Measurements from ENCODE around the gene LUC7L3. TPM values are rescaled to one million over a fixed set of nuclear protein-coding genes. Genes with fewer than 3 reads are reported as not detected.

LUC7L3 gene
- total RNA-seq, 2 donors from 2014 or later: 90.0 to 110 TPM

DNA sequence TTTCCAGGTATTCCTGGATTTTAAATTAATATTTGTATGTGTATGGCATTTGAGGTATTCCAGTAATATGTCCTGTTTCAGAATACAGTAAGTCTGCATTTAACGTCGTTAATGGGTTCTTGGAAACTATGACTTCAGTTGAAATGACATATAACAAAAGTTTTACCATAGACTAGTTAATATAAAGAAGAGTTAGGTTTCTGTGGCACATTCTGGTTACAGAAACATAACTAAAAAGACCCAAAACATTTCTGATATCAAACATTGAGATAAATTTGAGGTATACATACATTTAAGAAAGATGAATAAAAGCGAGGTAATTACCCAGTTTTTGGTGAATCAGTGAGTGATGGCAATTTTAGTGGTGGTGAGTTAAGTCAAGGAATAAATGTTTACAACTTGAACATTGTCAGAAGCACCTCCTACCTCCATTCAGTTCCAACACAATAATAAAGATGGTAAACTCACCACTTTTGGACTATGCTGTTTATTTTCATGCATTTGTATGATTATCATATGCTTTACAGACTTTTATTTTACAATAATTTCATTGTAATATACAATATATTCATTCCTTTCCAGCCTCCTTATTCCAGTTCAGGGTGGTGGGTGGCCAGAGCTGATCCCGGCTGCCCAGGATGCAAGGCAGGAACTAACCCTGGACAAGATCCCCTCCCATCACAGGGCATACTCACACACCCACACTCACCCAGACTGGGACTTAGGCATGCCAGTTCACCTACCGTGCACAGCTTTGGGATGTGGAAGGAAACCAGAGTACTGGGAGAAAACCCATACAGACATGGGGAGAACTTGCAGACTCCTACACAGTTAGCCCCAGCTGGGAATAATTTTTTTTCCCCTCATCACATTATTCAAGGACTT lies 9.7 kb downstream of the LUC7L3 start:
- intact Hi-C loops (cut with DNase I, micrococcal nuclease): no loop called here
- no peak for ATAC-seq
- DNase-seq: no peak

DNA sequence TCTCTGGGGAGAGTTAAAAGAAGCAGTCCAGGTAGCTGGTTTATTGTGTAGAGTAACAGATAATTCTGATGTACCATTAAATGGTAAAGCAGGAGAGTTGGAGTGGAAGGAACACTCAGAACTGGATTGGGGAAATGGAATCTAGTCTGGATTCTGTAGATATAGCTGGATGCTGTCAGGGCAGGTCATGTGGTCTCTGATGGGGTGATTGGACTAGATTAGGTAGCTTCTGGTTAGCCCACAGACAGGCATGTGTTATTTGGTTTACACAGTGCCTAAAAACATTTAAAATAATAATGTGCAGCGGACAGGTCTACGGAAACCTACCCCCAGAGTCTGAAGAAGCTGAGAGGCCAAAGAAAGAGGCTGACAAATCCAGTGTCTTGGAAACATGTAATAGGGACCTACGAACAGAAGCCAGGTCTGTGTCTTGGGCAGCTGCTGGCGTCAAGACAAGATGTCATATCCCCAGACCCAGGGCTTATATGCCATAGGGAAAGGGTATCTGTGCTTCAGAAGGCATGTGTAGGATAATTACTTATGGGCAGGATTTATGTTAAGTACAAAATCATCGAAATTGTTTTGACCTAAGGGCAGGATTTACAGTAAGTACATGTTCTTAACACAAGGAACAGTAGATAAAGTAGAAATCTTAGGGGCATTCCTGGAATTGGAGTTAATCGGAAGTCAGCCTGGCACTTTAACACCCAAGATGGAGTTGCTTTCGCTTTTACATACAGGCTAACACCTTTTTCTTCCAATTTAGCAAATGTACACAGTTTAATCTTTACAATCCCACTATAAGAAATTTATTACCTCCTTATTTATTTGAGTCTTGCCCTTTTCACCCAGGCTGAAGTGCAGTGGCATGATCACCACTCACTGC lies 12.4 kb downstream of the LUC7L3 start:
- ATAC-seq: peak; percentile 47
- intact Hi-C loops (cut with DNase I, micrococcal nuclease): no loop called here
- DNase-seq: no peak

DNA sequence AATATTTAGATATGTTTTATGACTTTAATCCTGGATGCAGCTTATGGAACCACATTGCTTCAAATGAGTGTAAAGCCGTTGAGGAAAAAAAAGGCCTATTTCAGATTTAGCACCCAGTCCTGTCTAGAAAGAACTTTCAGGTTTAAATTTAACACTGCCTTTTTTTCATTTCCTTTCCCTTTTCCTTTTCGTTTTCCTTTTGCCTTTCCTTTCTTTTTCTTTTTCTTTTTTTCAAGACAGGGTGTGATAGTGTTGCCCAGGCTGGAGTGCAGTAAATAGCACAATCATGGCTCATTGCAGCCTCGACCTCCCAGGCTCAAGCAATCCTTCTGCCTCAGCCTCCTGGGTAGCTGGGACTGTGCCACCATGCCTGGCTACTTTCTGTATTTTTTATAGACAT lies 15.9 kb downstream of the LUC7L3 start:
- intact Hi-C loops (cut with DNase I, micrococcal nuclease): no loop called here
- ATAC-seq: peak; percentile 18
- DNase-seq: no peak

DNA sequence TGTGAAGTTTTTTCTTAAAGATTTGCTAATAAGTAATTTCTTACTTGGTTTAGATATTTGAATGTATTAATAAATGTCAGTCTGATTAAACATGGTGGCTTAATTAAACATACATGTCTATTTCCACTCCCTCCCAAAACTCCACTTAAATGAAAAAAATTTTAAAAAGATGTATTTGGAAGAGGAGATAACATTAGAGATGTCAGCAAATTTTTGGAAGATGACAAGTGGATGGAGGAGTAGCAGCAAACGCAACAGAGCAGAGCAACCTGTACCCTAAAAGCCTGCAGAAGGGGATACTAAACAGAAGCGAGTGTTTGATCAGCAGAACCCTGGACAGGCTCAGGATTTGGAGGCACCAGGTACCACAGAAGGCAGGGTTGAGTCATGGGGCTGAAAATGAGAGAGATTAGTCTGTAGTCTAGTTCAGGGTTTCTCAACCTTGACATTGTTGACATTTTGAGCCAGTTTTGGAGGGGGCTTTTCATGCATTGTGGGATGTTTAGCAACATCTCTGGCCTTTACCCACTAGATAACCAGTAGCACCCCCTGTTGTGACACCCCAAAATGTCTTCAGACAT lies 17.8 kb downstream of the LUC7L3 start:
- intact Hi-C loops (cut with DNase I, micrococcal nuclease): no loop called here
- DNase-seq (no peak), ATAC-seq (no peak)

DNA sequence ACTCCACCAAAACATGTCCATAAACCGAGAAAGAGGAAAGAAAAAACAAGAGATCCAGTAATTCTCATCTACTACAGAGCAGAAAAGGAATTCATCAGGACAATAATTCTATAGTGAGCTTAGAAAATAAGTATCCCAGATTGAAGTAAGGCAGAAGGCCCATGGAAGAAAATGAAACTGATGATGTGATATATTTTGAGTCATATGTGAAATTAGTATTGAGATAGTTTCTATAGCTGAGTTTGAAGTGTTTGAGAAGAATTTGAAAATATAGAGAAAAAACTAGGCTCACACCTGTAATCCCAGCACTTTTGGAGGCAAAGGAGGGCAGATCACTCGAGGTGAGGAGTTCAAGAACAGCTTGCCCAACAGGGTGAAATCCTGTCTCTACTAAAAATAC lies 19.7 kb downstream of the LUC7L3 start:
- intact Hi-C loops (cut with DNase I, micrococcal nuclease): no loop called here
- DNase-seq (no peak), ATAC-seq (no peak)

DNA sequence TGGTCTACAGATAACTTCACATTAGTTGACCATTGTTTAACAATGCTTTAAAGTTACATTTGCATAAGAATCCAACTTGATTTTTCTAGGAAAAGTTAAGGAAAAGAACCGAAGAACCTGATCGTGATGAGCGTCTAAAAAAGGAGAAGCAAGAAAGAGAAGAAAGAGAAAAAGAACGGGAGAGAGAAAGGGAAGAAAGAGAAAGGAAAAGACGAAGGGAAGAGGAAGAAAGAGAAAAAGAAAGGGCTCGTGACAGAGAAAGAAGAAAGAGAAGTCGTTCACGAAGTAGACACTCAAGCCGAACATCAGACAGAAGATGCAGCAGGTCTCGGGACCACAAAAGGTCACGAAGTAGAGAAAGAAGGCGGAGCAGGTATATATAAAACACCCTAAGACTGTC lies 26.2 kb downstream of the LUC7L3 start:
- intact Hi-C loops (cut with DNase I, micrococcal nuclease): loop anchor here in 1 of 2 donors (10.0 kb wide), 1 partner anchor 229 kb away; no protein-coding TSS in a partner anchor
- no peak for ATAC-seq
- no peak for DNase-seq

DNA sequence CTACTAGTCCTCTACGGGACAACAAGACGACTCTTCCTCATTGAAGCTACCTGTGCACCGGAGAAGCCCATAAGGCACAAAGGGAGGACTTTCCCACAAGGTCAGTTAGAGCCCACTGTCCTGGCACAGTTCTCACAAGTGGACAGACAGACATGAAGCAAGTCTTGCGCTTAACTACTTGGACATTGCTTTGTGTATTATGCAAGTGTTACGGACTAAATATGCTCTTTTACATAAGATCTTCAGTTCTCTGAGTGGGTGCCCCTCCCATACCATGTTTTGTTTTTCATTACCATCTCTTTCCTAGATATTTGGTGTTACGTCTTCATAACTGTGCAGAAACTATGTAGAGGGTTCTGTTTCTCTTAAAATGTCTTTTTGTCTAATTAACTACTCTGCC lies 29.8 kb downstream of the LUC7L3 start:
- ATAC-seq (no peak), DNase-seq (no peak)
- intact Hi-C loops (cut with DNase I, micrococcal nuclease): loop anchor here in 1 of 2 donors (10.0 kb wide), 1 partner anchor 226 kb away; no protein-coding TSS in a partner anchor

DNA sequence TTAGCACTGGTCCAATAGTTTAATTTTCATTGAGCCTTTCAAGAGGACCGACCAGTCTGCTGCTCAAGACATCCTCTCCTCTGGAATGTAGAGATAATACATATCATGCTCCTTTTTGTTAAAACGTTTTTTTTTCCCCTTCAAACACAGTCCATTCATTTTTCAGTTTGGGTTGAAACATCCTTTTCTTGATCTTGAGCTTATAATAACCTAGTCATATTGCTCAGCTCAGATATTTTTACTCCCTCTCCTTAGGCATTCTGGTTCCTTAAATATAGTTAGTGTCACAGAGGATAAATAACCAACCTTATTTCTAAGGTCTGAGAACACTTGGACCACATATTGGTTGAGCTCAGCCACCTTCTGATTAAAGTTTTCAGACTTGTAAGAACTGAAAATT lies 35.1 kb downstream of the LUC7L3 start:
- DNase-seq (no peak), ATAC-seq (no peak)
- intact Hi-C loops (cut with DNase I, micrococcal nuclease): no loop called here

DNA sequence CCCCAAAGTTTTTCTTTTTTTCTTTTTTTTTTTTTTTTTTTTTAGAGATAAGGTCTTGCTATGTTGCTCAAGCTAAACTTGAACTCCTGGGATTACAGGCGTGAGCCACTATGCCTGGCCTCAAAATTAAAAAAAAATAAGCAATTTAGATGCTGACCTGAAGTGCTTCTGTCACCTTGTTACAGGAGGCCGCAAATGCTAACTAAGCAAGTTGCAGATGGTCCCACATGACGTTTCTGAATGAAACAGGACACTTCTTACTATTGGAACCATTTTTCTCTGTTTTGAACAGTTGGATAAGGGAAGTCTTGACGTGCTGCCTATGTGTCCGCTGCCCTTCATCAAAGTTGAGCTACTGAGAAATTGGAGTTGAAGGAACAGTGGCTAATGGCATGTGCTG lies 39.1 kb downstream of the LUC7L3 start:
- ATAC-seq: no peak
- intact Hi-C loops (cut with DNase I, micrococcal nuclease): no loop called here
- no peak for DNase-seq

DNA sequence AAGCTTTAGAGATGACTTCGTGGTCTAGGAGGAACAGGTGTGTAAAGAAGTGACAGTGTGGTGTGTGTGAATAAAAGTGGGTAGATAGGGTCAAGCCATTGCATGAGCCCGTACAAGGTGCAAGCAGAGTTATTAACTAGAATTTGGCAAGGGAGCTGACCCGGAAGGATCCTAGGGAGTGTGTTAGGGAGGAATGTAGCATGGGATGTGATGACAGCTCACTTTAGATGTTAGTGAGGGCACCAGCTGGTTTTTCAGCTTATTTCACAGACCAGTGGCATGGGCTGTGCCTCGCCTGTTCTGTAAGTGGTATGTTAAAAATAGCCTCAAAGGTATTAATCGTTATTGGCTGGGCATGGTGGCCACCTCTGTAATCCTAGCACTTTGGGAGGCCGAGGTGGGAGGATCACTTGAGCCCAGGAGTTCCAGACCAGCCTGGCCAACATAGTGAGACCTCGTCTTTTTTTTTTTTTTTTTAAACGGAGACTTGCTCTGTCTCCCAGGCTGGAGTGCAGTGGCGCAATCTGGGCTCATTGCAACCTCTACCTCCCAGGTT lies 39.7 kb downstream of the LUC7L3 start:
- intact Hi-C loops (cut with DNase I, micrococcal nuclease): no loop called here
- ATAC-seq (peak; percentile 13), DNase-seq (no peak)

DNA sequence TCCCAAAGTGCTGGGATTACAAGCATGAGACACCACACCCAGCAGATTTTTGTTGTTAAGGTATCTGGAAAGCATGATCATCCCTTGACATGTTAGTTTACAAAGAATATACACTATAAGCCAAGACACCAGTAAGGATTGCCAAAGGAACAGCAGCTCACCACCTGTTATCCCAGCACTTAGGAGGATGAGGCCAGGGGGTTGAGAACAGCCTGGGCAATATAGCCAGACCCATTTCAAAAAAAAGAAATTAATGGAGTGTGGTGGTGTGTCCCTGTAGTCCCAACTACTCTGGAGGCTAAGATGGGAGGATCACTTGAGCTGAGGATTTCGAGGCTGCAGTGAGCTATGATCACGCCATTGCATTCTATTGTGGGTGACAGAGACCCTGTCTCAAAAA lies 42.8 kb downstream of the LUC7L3 start:
- intact Hi-C loops (cut with DNase I, micrococcal nuclease): no loop called here
- DNase-seq (no peak), ATAC-seq (no peak)

DNA sequence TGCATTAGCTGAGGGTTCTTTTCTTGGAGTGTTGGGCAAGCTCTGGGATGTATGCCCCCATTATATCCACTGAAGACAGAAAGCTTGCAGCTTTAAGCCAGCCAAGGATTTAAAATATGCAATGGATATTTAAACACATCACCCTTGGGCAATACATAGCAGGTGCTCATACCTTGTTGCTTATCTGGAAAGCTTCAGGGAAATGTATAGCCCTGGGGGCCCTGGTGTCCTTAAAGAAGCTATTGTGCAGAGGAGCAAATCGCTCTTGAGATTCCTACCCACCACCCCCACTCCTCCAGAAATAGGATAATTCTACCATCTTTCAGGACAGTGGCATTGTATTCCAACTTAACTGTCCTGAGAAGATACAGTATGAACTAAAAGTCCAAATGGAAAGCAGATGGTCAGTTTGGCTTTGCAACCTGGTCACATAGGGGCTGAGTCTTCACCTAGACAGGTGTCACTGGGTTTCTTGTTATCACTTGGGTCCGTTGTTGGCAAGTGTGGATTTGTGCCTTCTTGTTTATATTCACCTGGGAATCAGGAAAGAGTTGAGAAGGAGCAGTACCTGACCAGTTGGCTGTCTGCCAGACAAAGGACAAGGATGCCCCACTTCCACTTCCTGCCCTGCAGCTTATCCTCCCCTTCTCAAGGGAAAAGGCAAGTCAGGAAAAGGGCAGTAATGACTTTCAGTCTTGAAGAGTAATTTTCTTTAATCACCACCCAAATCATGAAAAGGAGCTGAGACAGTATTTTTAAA lies 44.5 kb downstream of the LUC7L3 start:
- intact Hi-C loops (cut with DNase I, micrococcal nuclease): no loop called here
- DNase-seq (peak; percentile 61 to 65), ATAC-seq (no peak)

DNA sequence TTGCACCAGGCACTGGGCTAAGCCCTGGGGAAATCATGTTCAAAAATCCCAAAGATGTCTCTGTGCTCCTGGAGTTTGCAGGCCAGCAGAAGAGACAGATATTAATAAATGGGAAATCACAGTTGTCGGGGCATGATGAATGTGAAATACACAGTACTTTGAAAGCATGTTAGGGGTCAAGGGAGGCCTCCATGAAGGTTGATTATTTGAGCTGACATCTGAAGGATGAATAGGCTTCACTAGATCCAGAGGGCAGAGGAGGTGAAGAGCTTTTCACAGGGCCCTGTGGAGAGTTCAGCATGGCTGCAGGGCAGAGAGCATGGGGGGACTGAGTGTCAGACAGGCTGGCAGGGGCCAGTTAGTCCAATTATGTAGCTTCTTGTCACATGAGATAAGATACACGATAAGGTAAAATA lies 45.3 kb downstream of the LUC7L3 start:
- ATAC-seq: no peak
- intact Hi-C loops (cut with DNase I, micrococcal nuclease): no loop called here
- no peak for DNase-seq

DNA sequence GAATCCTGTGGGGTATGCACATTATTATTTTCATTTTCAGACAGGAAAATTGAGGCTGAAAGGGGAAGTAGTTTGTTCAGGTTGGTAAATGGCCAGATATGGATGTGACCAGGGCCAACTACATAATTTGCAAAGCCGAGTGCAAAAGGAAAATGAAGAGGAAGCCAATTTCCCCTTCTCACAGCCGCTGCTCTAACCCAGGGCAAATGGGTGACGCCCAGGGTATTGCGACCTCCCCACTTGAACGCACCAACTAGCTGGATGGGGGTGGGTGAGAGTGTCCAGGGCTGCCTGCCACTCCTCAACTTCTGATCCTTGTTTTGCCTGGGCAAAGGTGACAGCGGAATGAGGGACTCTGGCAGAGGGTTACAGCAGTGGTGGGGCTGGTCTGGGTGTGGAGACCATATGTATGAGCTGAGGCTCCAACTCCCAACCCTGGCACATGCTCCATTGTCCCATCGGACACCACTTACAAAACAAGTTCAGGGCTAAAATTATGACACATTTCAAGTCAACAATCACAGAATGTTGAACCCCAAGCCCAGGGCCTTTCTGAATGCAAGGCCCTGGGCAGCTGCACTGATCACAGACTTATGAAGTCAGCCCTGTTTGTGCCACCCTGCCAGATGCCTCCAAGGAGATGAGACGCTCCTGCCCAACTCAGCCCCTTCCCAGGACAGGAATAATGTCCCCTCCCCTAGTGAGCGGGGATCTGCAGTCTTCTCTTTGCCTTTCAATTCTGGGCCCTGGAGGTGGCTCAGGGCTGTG lies 46.2 kb downstream of the LUC7L3 start:
- intact Hi-C loops (cut with DNase I, micrococcal nuclease): no loop called here
- DNase-seq (peak; percentile 72 to 79), ATAC-seq (peak; percentile 54)

DNA sequence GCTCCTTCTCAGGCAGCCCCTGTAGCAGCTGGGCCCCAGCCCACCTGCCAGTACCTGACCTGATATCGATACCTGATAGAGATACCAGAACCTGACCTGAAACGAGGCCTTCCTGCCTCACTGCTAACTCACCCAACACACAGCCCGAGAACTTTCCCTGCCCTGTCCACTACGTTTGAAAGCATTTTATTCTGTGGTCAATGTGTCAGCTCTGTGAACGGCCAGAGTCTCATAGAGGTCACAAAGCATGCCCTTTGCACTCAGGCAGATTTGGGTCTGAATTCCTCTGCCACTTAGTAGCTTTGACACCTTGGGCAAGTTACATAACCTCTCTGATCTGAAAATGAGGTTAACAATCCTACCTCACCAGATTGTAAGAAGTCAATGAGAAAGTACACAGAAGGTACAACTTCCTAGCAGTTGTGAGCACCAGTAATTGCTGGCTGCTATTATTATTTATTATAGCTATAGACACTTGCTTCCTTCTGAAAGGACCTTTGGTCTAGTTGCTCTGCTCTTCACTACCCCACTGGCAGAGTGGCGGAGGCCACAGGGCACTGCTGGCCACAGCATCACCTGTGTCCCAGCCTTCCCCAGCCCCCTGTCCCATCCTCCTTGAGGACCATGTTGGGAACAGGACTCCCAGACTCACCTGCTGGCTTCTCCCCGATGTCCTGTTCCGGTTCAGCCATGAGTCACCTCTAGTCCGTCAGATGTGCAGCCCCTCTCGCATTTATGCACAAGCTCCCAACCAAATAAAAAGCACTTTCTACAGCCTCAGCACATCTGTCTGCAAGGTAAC lies 47.0 kb downstream of the LUC7L3 start:
- intact Hi-C loops (cut with DNase I, micrococcal nuclease): no loop called here
- DNase-seq (peak; percentile 58 to 60), ATAC-seq (peak; percentile 43)

DNA sequence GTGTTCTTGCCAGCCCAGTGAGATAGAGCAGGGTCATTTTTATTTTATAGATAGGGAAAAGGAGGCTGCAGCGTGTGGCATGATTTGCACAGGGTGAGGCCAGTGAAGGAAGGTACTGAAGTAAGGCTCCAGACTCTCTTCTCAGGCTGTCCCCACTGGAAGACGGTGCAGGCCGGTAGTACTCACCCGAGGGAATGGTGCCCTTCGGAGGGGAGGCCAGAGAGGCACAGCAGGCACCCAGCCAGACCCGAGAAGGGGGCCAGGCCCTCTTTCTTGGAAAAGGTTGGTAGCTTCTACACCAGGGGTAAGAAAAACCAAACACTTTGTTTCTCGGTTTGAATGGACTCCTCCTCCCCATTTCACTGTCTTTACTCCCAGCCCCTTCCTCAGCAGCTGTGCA lies 47.6 kb downstream of the LUC7L3 start:
- DNase-seq (peak in 1 of 2 donors; percentile 28), ATAC-seq (peak; percentile 15)
- intact Hi-C loops (cut with DNase I, micrococcal nuclease): no loop called here

DNA sequence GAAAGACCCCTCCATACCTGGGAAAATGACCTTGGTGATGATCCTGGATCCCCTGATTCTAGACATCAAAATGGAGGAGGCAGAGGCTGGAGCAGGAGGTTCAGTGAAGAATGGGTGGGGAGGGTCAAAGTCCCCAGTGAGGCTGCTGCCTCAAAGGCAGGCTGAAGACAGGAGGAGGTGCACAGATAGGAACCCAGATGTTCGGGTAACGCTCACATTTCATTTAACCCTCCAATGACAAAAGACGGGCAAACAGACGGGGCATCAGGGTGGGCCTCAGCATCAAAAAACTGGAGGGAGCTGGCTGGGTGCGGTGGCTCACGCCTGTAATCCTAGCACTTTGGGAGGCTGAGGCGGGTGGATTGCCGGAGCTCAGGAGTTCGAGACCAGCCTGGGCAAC lies 48.0 kb downstream of the LUC7L3 start, which contains the start of gene ANKRD40CL:
Gene ANKRD40CL, minus strand, starts transcription at position 73 of the 400 bp plus-strand sequence. CDS start 605 bp downstream, outside the sequence.
- ATAC-seq: peak; percentile 56
- intact Hi-C loops (cut with DNase I, micrococcal nuclease): no loop called here
- DNase-seq: peak; percentile 59 to 66

All from left colon (tissue), 2 donors.